Kidney (tissue), 14 donors: ENCODE measurements around the gene DNPH1. TPM values are rescaled to one million over a fixed set of nuclear protein-coding genes. Genes with fewer than 3 reads are reported as not detected.

Experiments
- DNase-seq, 5 donors: peaks; one replicate each; pipeline ENCODE4 v3.0.0-alpha.2; 2013 to 2020
- FAIRE-seq: peaks from 2 replicates; lab custom pipeline; 2012; peaks lifted over from hg19 to GRCh38; lab: Jason Lieb, UNC
- H3K27ac ChIP-seq, 2 donors: one replicate each; pipeline ENCODE4 v1.7.0; 2013; ENCODE audit warnings: low read depth in 2 of 2, low read length in 2 of 2, inconsistent platforms in 1 of 2
- H3K27me3 ChIP-seq: one replicate; pipeline ENCODE4 v1.7.1; 2013; ENCODE audit warnings: low read length, inconsistent platforms; ENCODE audit not compliant: control insufficient read depth, insufficient read depth
- H3K36me3 ChIP-seq, 3 donors: one replicate each; pipeline versions ENCODE4 v1.7.0 to v1.7.1; 2013; ENCODE audit warnings: low read length in 3 of 3, control low read depth in 1 of 3, inconsistent platforms in 1 of 3; ENCODE audit not compliant: insufficient read depth in 3 of 3, control insufficient read depth in 2 of 3
- H3K4me1 ChIP-seq, 3 donors: one replicate each; pipeline versions ENCODE4 v1.7.0 to v1.7.1; 2013; ENCODE audit warnings: low read length in 3 of 3, inconsistent platforms in 1 of 3, low read depth in 1 of 3; ENCODE audit not compliant: control insufficient read depth in 2 of 3, insufficient read depth in 2 of 3
- H3K4me3 ChIP-seq, 3 donors: one replicate each; pipeline versions ENCODE4 v1.7.0 to v1.8.1; 2013; ENCODE audit warnings: low read length in 3 of 3, control low read depth in 1 of 3, inconsistent platforms in 1 of 3
- H3K9ac ChIP-seq, 3 donors: one replicate each; pipeline versions ENCODE4 v1.7.0 to v1.7.1; 2013; ENCODE audit warnings: low read length in 3 of 3, control low read depth in 1 of 3, inconsistent platforms in 1 of 3
- H3K9me3 ChIP-seq, 3 donors: one replicate each; pipeline versions ENCODE4 v1.7.0 to v1.7.1; 2013; ENCODE audit warnings: low read length in 3 of 3, control low read depth in 1 of 3, inconsistent platforms in 1 of 3; ENCODE audit not compliant: control insufficient read depth in 2 of 3, insufficient read depth in 1 of 3
- CTCF ChIP-seq: IDR thresholded peaks from 3 replicates; pipeline ENCODE4 v1.5.1; 2012; ENCODE audit warnings: mild to moderate bottlenecking, moderate library complexity, borderline replicate concordance; ENCODE audit not compliant: insufficient read depth; ENCODE audit errors: extremely low read depth
- intact Hi-C: fragments of 100-400 bp; cut with DNase I; formaldehyde crosslinking; loops from one replicate; pipeline ENCODE4 v1.11.1; 2022
- polyA plus RNA-seq: library from polyadenylated mRNA; stranded (reverse); fragments of 350-450 nt; fragmentation: Illumina TruSeq; extraction: RNeasy Lipid Tissue Mini Kit (QIAGEN cat#74804); gene quantifications from one replicate; pipeline ENCODE4 v1.2.3, GENCODE V29; 2014; ENCODE audit warnings: low read depth, low replicate concordance; ENCODE audit not compliant: insufficient read depth
- total RNA-seq: library from RNA; stranded (reverse); fragmentation: NEBNext Ultra II Directional; extraction: Animal tissue kit (Norgen Biotek cat#: 25700); gene quantifications from one replicate; pipeline ENCODE4 v1.2.1, GENCODE V29; 2021
- donor health status: control.
- donor health status: control.
- donor health status: control.
- donor health status: control.
- donor health status: control.
- donor health status: DM: yes; HTN: yes; CAD: no.
- donor health status: Normal renal cell carcinoma (clear cell type).

The DNPH1 gene
- total and polyA plus RNA-seq, 2 donors from 2014 or later: 74.3 to 373 TPM

- H3K27ac ChIP-seq: no peak overlapping the region
- peaks cover 2 to 17% (median 7%) of the 10 kb centered on the region in 3 donors for H3K4me1 ChIP-seq
- no peaks in the 10 kb centered on the region for H3K9me3 ChIP-seq
- H3K4me3 ChIP-seq: no peak overlapping the region
- DNase-seq: no peak
- no peak for TF ChIP-seq CTCF
- peaks cover 16 to 37% (median 21%) of the 10 kb centered on the region in 3 donors for H3K36me3 ChIP-seq
- intact Hi-C loops: no loop called here
- no peak for FAIRE-seq
- no peaks in the 10 kb centered on the region for H3K27me3 ChIP-seq
- no peak overlapping the region for H3K9ac ChIP-seq
These were observed 49.2 kb downstream of the DNPH1 start for GRCh38 chr6:43180058-43180457.

GRCh38 chr6:43178951-43179830 is 50.1 kb downstream of the DNPH1 start:
- intact Hi-C loops: no loop called here
- no peak overlapping the region for H3K4me3 ChIP-seq
- no peaks in the 10 kb centered on the region for H3K9me3 ChIP-seq
- H3K9ac ChIP-seq: no peak overlapping the region
- FAIRE-seq (no peak), DNase-seq (no peak)
- peaks cover 2 to 21% (median 12%) of the 10 kb centered on the region in 3 donors for H3K4me1 ChIP-seq
- peaks cover 17 to 41% (median 21%) of the 10 kb centered on the region in 3 donors for H3K36me3 ChIP-seq
- no peaks in the 10 kb centered on the region for H3K27me3 ChIP-seq
- H3K27ac ChIP-seq: no peak overlapping the region
- TF ChIP-seq CTCF: no peak

GRCh38 chr6:43178150-43178549 is 51.1 kb downstream of the DNPH1 start:
- H3K9me3 ChIP-seq: no peaks in the 10 kb centered on the region
- H3K27ac ChIP-seq: no peak overlapping the region
- peaks cover 2 to 27% (median 22%) of the 10 kb centered on the region in 3 donors for H3K4me1 ChIP-seq
- no peak overlapping the region for H3K9ac ChIP-seq
- no peak overlapping the region for H3K4me3 ChIP-seq
- FAIRE-seq (no peak), DNase-seq (no peak)
- peaks cover 17 to 41% (median 21%) of the 10 kb centered on the region in 3 donors for H3K36me3 ChIP-seq
- intact Hi-C loops: no loop called here
- no peaks in the 10 kb centered on the region for H3K27me3 ChIP-seq
- TF ChIP-seq CTCF: no peak
